HepG2 (cell line): Measurements from ENCODE around the gene CYP4F22. TPM values are rescaled to one million over a fixed set of nuclear protein-coding genes. Genes with fewer than 3 reads are reported as not detected.
A peak's percentile ranks its signal among the peaks of the same experiment; 100 is the strongest.

Experiments used
- HMGXB4 ChIP-seq, 2 experiments: sonication (generic) in 1 of 2; formaldehyde crosslinking in 1 of 2; IDR thresholded peaks; 2 replicates each; pipeline versions ENCODE4 v1.4.0 to v1.6.1; 2018 to 2020; ENCODE audit warnings: missing genetic modification reagents in 2 of 2, borderline replicate concordance in 1 of 2, low read depth in 1 of 2, mild to moderate bottlenecking in 1 of 2, missing biosample characterization in 1 of 2
- HNRNPK ChIP-seq: fragments of 200-400 bp; formaldehyde crosslinking; IDR thresholded peaks from 2 replicates; pipeline ENCODE4 v1.6.1; 2018; ENCODE audit warnings: low read length, low read depth, moderate library complexity, mild to moderate bottlenecking; ENCODE audit not compliant: poor library complexity, severe bottlenecking
- HNRNPUL1 ChIP-seq: fragments of 200-400 bp; formaldehyde crosslinking; IDR thresholded peaks from 2 replicates; pipeline ENCODE4 v1.6.1; 2017; ENCODE audit warnings: low read depth, mild to moderate bottlenecking, low read length, moderate library complexity
- MBD4 ChIP-seq: IDR thresholded peaks from 2 replicates; pipeline ENCODE4 v1.6.1; 2012; ENCODE audit warnings: low read length, inconsistent platforms, borderline replicate concordance
- MEIS2 ChIP-seq: sonication (generic); formaldehyde crosslinking; IDR thresholded peaks from 2 replicates; pipeline ENCODE4 v1.9.0; 2021; ENCODE audit warnings: mild to moderate bottlenecking, missing genetic modification reagents
- NCOA2 ChIP-seq: sonication (generic); formaldehyde crosslinking; IDR thresholded peaks from 2 replicates; pipeline ENCODE4 v1.8.0; 2022; ENCODE audit warnings: inconsistent platforms
- PATZ1 ChIP-seq: sonication (generic); formaldehyde crosslinking; IDR thresholded peaks from 2 replicates; pipeline ENCODE4 v1.4.0; 2020; ENCODE audit warnings: missing genetic modification reagents
- POGK ChIP-seq: sonication (generic); formaldehyde crosslinking; conservative IDR thresholded peaks from 2 replicates; pipeline ENCODE4 v1.8.0; 2022; ENCODE audit warnings: mild to moderate bottlenecking, moderate library complexity, missing genetic modification reagents
- SIX4 ChIP-seq: sonication (generic); formaldehyde crosslinking; IDR thresholded peaks from 2 replicates; pipeline ENCODE4 v1.4.0; 2020; ENCODE audit warnings: missing genetic modification reagents
- SKI ChIP-seq: fragments of 450-650 bp; IDR thresholded peaks from one replicate; pipeline ENCODE4 v1.6.1; 2018; ENCODE audit warnings: mild to moderate bottlenecking; ENCODE audit not compliant: partially characterized antibody
- SMYD3 ChIP-seq: sonication (generic); formaldehyde crosslinking; IDR thresholded peaks from 2 replicates; pipeline ENCODE4 v1.8.1; 2023; ENCODE audit warnings: mild to moderate bottlenecking, missing genetic modification reagents
- SNAPC5 ChIP-seq: sonication (generic); formaldehyde crosslinking; IDR thresholded peaks from 2 replicates; pipeline ENCODE4 v1.8.1; 2023; ENCODE audit warnings: mild to moderate bottlenecking, missing genetic modification reagents, borderline replicate concordance
- SSRP1 ChIP-seq: IDR thresholded peaks from 2 replicates; pipeline ENCODE4 v1.6.1; 2016; ENCODE audit warnings: control low read depth
- TP53 ChIP-seq: sonication (generic); formaldehyde crosslinking; conservative IDR thresholded peaks from 2 replicates; pipeline ENCODE4 v1.4.0; 2020; ENCODE audit warnings: missing genetic modification reagents
- ZFP36L1 ChIP-seq: sonication (generic); formaldehyde crosslinking; IDR thresholded peaks from 2 replicates; pipeline ENCODE4 v1.8.0; 2022; ENCODE audit warnings: mild to moderate bottlenecking, missing genetic modification reagents, moderate library complexity
- ZFP36L2 ChIP-seq: sonication (generic); formaldehyde crosslinking; IDR thresholded peaks from 2 replicates; pipeline ENCODE4 v1.4.0; 2020; ENCODE audit warnings: missing genetic modification reagents
- ZGPAT ChIP-seq: IDR thresholded peaks from 2 replicates; pipeline ENCODE4 v1.6.1; 2016; ENCODE audit warnings: mild to moderate bottlenecking
- ZMAT3 ChIP-seq: sonication (generic); formaldehyde crosslinking; conservative IDR thresholded peaks from 2 replicates; pipeline ENCODE4 v1.7.0; 2021; ENCODE audit warnings: missing genetic modification reagents
- ZNF282 ChIP-seq: fragments of 450-650 bp; IDR thresholded peaks from 2 replicates; pipeline ENCODE4 v1.6.1; 2018; ENCODE audit not compliant: partially characterized antibody
- ZNF605 ChIP-seq: sonication (generic); formaldehyde crosslinking; IDR thresholded peaks from 2 replicates; pipeline ENCODE4 v1.8.0; 2022; ENCODE audit warnings: mild to moderate bottlenecking, missing genetic modification reagents
- ZNF614 ChIP-seq: IDR thresholded peaks from 2 replicates; pipeline ENCODE4 v1.6.1; 2018; ENCODE audit warnings: missing biosample characterization, missing genetic modification reagents, inconsistent platforms, borderline replicate concordance
- ZNF672 ChIP-seq: sonication (generic); formaldehyde crosslinking; IDR thresholded peaks from 2 replicates; pipeline ENCODE4 v1.8.1; 2022; ENCODE audit warnings: missing genetic modification reagents
- polyA plus RNA-seq, 8 experiments: library from polyadenylated mRNA; depleted of rRNA in 3 of 8; stranded (reverse) in 7 of 8; unstranded in 1 of 8; fragments of >200 nt; fragmentation: Illumina TruSeq in 4 of 8; extraction: Trizol in 4 of 8; gene quantifications; 2 replicates each; pipeline versions ENCODE4 v1.2.1 to v1.2.3, GENCODE V29; 2011 to 2016; ENCODE audit warnings: low read depth in 4 of 8, missing spikeins in 1 of 8, mixed read lengths in 1 of 8; ENCODE audit not compliant: insufficient read depth in 1 of 8
- total RNA-seq, 5 experiments: library from RNA; depleted of rRNA; stranded (reverse); fragments of >200 nt; fragmentation: Illumina TruSeq; extraction: Trizol; gene quantifications; 2 replicates each; pipeline ENCODE4 v1.2.3, GENCODE V29; 2016; ENCODE audit warnings: low read depth in 1 of 5

CYP4F22 gene
- total and polyA plus RNA-seq, 2 of the 13 experiments (the other 11 are each of a cell fraction or from before 2014, with no cell fraction given) = 0.05 TPM; not detected in 1

- TF ChIP-seq SKI (no peak), ZGPAT (CRISPR knock-in tag) (no peak), ZMAT3 (CRISPR knock-in tag) (no peak), ZNF605 (CRISPR knock-in tag) (no peak; the same call in 1 of the 2 replicates), ZNF672 (CRISPR knock-in tag) (no peak), ZNF282 (no peak), SIX4 (no peak), ZFP36L2 (CRISPR knock-in tag) (no peak), ZNF614 (peak; percentile 54; the same call in 1 of the 2 replicates), PATZ1 (CRISPR knock-in tag) (no peak), HMGXB4 (CRISPR knock-in tag; IDR thresholded peaks at IDR 0.05; ENCODE audit: borderline replicate concordance in 1 of 2, low read depth in 1 of 2) (peak; percentile 74 to 91; a peak in 3 of 4 replicates), SNAPC5 (no peak), SSRP1 (CRISPR knock-in tag) (no peak), TP53 (CRISPR knock-in tag) (no peak), HNRNPUL1 (no peak), ZFP36L1 (CRISPR knock-in tag) (no peak), NCOA2 (CRISPR knock-in tag) (no peak), POGK (CRISPR knock-in tag) (no peak), SMYD3 (CRISPR knock-in tag) (no peak), HNRNPK (no peak), MEIS2 (CRISPR knock-in tag) (no peak), MBD4 (no peak)
These were observed 76.3 kb downstream of the CYP4F22 start (continued) for GRCh38 chr19:15584541-15585115.
